Fibroblast of mammary gland (primary cell): ENCODE measurements around the gene MARF1.
A peak's percentile ranks its signal among the peaks of the same experiment; 100 is the strongest.
"Not testable (repeated sequence)": the region's sequence is repeated elsewhere in the genome, so short reads cannot be mapped to it uniquely, and the experiment has no call there.

Source experiments
- DNase-seq: peaks from one replicate; pipeline ENCODE4 v3.0.0-alpha.2; 2010; ENCODE audit warnings: low read depth
- H3K4me3 ChIP-seq: 2 replicates; pipeline ENCODE4 v1.5.1; 2011; ENCODE audit warnings: low read depth, mild to moderate bottlenecking, low read length, moderate library complexity; ENCODE audit not compliant: control insufficient read depth
- CTCF ChIP-seq: conservative IDR thresholded peaks from 2 replicates; pipeline ENCODE4 v1.5.1; 2011; ENCODE audit warnings: low read depth, low read length, inconsistent platforms; ENCODE audit not compliant: control insufficient read depth, insufficient read depth

Gene MARF1

GRCh38 chr16:15647294-15648014, 4.5 kb upstream of the MARF1 start:
- DNase-seq: no peak
- no peak overlapping the region for H3K4me3 ChIP-seq
- no peak for TF ChIP-seq CTCF

GRCh38 chr16:15646557-15647293, 3.8 kb upstream of the MARF1 start:
- not testable (repeated sequence) for DNase-seq, H3K4me3 ChIP-seq

- H3K4me3 ChIP-seq: not testable (repeated sequence)
- peak; percentile 94 for DNase-seq
- peak; percentile 6 for TF ChIP-seq CTCF
Measured at GRCh38 chr16:15644962-15645465, 2.1 kb upstream of the MARF1 start.

GRCh38 chr16:15644267-15644961, 1.5 kb upstream of the MARF1 start:
- H3K4me3 ChIP-seq: no peak overlapping the region
- DNase-seq: peak; percentile 73
- TF ChIP-seq CTCF: no peak

- H3K4me3 ChIP-seq: peak overlapping the region; percentile 80
- TF ChIP-seq CTCF: no peak
- DNase-seq: no peak
Measured at GRCh38 chr16:15643946-15644250, 944 bp upstream of the MARF1 start.

- TF ChIP-seq CTCF: peak; percentile 15
- peak; percentile 23 for DNase-seq
- peak overlapping the region; percentile 88 for H3K4me3 ChIP-seq
Measured at GRCh38 chr16:15642557-15643047, 352 bp downstream of the MARF1 start.
